Measurements from ENCODE around the gene RAPSN.

The RAPSN gene

DNA sequence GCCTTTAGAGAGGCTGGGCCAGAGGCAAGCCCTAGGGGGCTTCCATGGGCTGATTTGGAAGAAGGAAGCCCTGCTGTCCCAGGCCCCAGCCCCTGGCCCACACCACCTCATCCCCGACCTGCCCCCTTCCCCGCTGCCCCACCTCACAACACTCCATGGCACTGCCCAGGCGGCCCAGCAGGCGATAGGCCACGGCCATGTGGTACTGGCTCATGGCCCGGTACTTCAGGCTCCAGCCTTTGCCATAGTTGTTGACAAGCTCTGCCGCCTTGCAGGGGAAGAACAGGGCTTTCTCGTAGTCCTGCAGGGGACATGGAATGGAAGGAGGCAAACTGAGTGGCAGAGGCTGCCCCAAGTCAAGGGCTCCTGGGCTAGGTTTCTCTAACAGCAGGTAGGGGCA, 6.4 kb downstream of the RAPSN start:
- TF ChIP-seq, protein P1, sequence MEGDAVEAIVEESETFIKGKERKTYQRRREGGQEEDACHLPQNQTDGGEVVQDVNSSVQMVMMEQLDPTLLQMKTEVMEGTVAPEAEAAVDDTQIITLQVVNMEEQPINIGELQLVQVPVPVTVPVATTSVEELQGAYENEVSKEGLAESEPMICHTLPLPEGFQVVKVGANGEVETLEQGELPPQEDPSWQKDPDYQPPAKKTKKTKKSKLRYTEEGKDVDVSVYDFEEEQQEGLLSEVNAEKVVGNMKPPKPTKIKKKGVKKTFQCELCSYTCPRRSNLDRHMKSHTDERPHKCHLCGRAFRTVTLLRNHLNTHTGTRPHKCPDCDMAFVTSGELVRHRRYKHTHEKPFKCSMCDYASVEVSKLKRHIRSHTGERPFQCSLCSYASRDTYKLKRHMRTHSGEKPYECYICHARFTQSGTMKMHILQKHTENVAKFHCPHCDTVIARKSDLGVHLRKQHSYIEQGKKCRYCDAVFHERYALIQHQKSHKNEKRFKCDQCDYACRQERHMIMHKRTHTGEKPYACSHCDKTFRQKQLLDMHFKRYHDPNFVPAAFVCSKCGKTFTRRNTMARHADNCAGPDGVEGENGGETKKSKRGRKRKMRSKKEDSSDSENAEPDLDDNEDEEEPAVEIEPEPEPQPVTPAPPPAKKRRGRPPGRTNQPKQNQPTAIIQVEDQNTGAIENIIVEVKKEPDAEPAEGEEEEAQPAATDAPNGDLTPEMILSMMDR (conservative IDR thresholded peaks at IDR 0.05) = no peak
- H3K27ac ChIP-seq = no peak overlapping the region

DNA sequence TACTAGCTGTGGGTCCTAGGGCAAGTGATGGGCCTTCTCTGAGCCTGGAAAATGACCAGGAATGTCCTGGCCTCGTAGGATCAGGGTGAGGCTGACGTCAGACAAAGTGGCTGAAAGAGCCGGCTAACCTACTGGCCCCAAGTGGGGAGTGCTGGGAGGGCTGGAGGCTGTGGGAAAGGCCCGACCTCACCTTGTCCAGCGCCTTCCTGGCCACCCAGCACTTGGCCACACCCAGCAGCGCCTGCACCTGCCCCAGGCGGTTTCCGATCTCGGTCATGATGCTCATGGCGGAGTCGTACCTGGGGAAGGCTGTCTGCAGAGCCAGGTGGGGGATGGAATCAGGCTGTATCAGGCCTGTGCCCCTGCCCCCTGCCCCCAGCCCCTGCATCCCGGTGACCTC, 7.5 kb downstream of the RAPSN start:
- no peak overlapping the region for H3K27ac ChIP-seq

DNA sequence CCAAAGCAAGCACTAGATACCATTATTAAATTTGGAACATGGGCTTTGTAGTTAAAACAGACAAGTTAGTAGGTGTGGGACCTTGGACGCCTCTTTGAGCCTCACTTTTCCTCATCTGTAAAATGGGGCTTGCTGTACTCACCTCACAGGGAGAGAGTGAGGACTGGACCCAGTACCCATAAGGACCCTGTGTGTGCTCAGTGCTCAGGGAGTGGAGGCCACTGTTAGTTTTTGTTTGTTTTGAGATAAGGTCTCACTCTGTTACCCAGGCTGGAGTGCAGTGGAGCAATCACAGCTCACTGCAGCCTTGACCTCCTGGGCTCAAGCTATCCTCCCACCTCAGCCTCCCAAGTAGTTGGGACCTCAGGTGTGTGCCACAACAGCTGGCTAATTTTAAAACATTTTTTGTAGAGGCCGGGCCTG, 8.9 kb downstream of the RAPSN start:
- H3K27ac ChIP-seq = no peak overlapping the region

More for the DNA sequence above, 7.5 kb downstream of the RAPSN start:
- TF ChIP-seq, protein P1 (conservative IDR thresholded peaks at IDR 0.05) = no peak

DNA sequence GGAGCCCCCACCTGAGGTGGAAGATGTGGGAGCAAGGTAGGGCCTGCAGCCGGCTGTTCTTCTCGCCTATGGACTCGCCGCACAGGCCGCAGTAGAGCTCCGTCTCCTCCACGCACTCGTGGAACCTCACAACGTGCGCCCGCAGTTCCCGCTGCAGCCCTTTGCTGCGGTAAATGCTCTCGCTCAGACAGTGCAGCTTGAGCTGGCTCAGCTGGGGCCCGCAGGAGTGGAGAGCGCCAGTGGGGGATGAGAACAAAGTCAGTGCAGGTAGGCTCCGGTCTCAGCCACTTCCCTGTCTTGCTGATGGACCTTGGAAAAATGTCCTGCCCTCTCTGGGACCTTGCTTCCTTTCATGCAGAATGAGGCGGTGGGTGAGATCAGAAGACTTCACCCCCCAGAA, 10.2 kb downstream of the RAPSN start:
- TF ChIP-seq, protein P1 (conservative IDR thresholded peaks at IDR 0.05) = no peak
- H3K27ac ChIP-seq = no peak overlapping the region

More for the DNA sequence above, 8.9 kb downstream of the RAPSN start:
- TF ChIP-seq, protein P1 (conservative IDR thresholded peaks at IDR 0.05) = no peak

DNA sequence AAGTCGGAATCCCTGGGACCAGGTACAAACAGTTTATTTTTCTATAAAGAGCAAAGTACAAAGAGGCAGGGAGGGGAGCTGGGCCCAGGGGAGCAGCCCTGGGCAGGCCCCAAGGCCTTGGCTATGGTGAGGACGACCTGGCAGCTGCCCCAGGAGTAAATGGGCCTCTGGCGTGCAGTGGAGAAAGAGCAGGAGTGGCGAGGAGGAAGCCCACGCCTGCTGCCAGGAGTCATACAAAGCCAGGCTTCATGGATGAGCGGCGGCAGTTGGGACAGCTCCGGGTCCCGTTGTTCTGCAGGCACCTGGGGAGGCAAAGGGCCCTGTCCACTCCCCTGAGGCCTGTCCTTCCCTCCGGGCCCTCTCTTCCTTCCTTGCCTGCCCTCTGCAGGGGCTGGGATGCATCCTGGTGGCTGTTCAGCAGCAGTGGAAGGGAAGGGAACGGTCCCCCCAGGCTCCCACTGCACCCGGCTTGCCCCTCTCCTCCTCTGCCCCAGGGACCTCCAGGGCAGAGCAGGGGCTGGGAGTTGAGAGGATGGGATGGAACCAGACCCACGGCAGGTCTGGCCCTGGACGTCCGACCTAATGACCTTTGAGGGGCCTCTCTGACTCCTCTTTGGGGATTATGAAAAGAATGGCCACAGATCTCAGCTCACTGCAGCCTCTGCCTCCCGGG, 11.1 kb downstream of the RAPSN start:
- TF ChIP-seq, protein P1 (conservative IDR thresholded peaks at IDR 0.05) = no peak
- H3K27ac ChIP-seq = no peak overlapping the region

DNA sequence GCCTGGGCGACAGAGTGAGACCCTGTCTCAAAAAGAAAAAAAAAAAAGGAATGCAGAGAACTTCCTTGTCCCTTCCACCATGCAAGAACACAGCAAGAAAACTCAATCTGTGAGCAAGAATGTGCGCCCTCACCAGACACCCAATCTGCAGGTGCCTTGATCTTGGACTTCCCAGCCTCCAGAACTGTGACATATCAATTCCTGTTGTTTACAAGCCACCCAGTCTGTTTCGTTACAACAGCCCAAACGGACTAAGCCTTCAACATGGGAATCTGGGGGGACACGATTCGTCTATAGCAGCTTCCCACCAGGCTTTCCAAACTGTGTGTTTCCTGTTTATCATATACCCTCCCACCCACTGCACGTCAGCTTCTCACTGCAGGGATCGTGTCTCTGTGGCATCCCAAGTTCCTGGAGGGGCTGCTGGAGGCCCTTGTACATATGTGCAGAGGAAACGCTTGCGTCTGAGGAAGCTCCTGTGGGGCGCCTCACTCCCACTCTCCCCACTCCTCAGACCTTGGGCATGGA, 11.7 kb downstream of the RAPSN start:
- H3K27ac ChIP-seq = no peak overlapping the region
- TF ChIP-seq, protein P1 (conservative IDR thresholded peaks at IDR 0.05) = no peak

DNA sequence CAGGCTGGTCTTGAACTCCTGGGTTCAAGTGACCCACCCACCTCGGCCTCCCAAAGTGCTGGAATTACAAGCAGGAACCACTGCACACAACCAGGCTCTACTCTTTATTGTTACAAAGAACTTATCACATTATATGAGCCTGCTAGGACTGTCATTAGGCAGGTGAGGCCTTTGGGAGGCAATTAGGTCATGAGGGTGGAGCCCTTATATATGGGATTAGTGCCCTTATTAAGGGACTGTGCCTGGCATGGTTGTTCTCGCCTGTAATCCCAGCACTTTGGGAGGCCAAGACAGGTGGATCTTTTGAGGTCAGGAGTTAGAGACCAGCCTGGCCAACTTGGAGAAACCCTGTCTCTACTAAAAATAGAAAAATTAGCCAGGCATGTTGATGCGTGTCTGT, 12.2 kb downstream of the RAPSN start:
- no peak overlapping the region for H3K27ac ChIP-seq
- TF ChIP-seq, protein P1 (conservative IDR thresholded peaks at IDR 0.05) = no peak

All from VCaP (cell line).